Sigmoid colon (tissue), 4 donors: ENCODE measurements around the gene UBE2M.

Experiments used
- EP300 ChIP-seq, 4 donors: sonication (generic); formaldehyde crosslinking; IDR thresholded peaks; one replicate each; pipeline ENCODE4 v1.6.1; 2017; ENCODE audit warnings: antibody characterized with exemption in 4 of 4
- TF ChIP-seq, protein P1 (sequence below), 4 experiments: fragments of 450-650 bp in 3 of 4; fragments of 200-600 bp in 1 of 4; IDR thresholded peaks; one replicate each; pipeline ENCODE4 v1.5.1; 2016 to 2019; ENCODE audit warnings: antibody characterized with exemption in 4 of 4, mild to moderate bottlenecking in 3 of 4, moderate library complexity in 2 of 4

DNA sequence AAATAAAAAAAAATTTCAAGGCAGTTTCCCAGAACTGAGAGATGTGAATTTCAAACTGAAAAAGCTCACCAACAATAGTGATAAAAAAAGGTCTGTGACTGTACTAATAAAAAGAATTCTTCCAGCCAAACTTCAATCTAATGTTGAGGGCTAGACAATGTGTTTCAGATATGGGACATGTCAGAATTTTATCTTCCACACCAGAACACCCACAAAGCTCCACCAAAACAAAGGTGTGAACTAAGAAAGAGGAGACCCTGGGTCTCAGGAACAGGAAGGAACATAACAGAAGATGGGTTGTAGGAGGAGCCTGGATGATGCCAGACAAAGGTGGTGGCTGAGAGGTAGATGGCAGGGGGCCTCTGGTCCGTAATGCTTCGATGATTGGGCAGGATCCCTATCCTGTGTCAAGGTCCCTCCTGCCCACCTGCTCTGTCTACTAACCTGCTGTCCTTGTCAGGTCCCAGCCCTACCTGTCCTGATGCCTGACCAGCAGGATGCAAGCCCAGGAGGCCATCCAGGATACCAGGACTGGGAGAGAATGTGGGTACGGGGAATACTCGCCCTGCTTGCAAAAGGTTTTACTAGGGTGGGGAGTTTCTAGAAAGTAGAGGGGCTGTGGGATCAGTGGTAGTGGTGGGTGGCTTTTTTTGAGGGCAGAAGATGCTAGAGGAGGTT lies 10.2 kb upstream of the UBE2M start:
- TF ChIP-seq EP300 (IDR thresholded peaks at IDR 0.05): no peak
- TF ChIP-seq, protein P1, sequence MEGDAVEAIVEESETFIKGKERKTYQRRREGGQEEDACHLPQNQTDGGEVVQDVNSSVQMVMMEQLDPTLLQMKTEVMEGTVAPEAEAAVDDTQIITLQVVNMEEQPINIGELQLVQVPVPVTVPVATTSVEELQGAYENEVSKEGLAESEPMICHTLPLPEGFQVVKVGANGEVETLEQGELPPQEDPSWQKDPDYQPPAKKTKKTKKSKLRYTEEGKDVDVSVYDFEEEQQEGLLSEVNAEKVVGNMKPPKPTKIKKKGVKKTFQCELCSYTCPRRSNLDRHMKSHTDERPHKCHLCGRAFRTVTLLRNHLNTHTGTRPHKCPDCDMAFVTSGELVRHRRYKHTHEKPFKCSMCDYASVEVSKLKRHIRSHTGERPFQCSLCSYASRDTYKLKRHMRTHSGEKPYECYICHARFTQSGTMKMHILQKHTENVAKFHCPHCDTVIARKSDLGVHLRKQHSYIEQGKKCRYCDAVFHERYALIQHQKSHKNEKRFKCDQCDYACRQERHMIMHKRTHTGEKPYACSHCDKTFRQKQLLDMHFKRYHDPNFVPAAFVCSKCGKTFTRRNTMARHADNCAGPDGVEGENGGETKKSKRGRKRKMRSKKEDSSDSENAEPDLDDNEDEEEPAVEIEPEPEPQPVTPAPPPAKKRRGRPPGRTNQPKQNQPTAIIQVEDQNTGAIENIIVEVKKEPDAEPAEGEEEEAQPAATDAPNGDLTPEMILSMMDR (IDR thresholded peaks at IDR 0.05): no peak
